HUES64 (cell line): ENCODE measurements around the gene NDUFA3. TPM values are rescaled to one million over a fixed set of nuclear protein-coding genes. Genes with fewer than 3 reads are reported as not detected.
A peak's percentile ranks its signal among the peaks of the same experiment; 100 is the strongest.

Source experiments
- H3K27ac ChIP-seq: 2 replicates; pipeline ENCODE4 v1.7.0; 2013; ENCODE audit warnings: low read depth, low read length, inconsistent platforms
- H3K27me3 ChIP-seq: 2 replicates; pipeline ENCODE4 v1.6.1; 2013; ENCODE audit warnings: mild to moderate bottlenecking, low read length; ENCODE audit not compliant: insufficient read depth
- H3K36me3 ChIP-seq: 2 replicates; pipeline ENCODE4 v1.6.1; 2013; ENCODE audit warnings: mild to moderate bottlenecking, low read length; ENCODE audit not compliant: insufficient read depth
- H3K4me1 ChIP-seq: 2 replicates; pipeline ENCODE4 v1.6.1; 2013; ENCODE audit warnings: mild to moderate bottlenecking, low read length, moderate library complexity; ENCODE audit not compliant: insufficient read depth
- H3K4me3 ChIP-seq: 2 replicates; pipeline ENCODE4 v1.5.1; 2013; ENCODE audit warnings: mild to moderate bottlenecking, low read length, moderate library complexity
- H3K9ac ChIP-seq: 2 replicates; pipeline ENCODE4 v1.6.1; 2013; ENCODE audit warnings: mild to moderate bottlenecking, low read depth, low read length
- H3K9me3 ChIP-seq: 2 replicates; pipeline ENCODE4 v1.6.1; 2013; ENCODE audit warnings: low read depth, low read length; ENCODE audit not compliant: insufficient read depth
- WGBS: fragments of 150-250, 120-280 bp; methylation state at CpG from one replicate; pipeline ENCODE4 v1.1.7; 2013; ENCODE audit warnings: missing lambda C conversion rate; 5-methylcytosine and 5-hydroxymethylcytosine counted together
- polyA plus RNA-seq, 2 experiments: library from polyadenylated mRNA; stranded (reverse); fragments of 50-300 nt; gene quantifications; one replicate each; pipeline ENCODE4 v1.2.3, GENCODE V29; 2013

The NDUFA3 gene
- polyA plus RNA-seq (2013, experiment 1 of 2): 149 TPM
- polyA plus RNA-seq (2013, experiment 2 of 2): 176 TPM

DNA sequence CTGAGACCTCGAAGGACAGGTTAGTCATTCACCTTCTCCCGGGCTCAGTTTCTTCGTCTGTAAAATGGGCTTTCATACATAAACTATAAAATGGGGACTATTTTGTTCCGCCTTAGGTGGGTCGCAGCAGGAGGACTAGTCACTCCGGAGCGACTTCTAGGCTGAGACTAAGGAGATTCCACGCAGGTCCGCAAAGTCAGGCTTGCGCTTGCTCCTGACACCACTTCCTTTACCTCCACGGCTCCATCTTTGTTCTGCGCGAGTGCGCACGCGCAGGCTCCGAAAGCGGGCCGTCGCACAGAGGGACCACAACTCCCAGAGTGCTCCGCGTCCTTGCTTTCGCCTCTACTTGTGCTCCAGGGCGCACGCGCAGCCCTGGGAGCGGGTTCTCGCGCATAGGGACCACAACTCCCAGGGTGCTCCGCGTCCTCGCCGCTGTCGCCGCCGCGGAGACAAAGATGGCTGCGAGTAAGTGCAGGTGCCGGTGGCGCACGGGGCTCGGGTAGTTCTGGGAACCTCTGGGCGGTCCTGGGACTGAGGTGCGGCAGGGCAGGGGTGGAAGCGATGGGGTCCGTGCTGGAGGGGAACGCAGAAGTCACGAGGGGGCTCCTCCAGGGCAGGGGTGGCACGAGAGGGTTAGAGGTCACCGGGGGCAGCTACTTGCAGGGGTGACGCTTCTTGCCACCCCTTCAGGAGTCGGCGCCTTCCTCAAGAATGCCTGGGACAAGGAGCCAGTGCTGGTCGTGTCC, at the start of gene NDUFA3:
Gene NDUFA3 (plus strand): TSS at position 435 of the 749 bp plus-strand sequence. CDS start 24 bp downstream, at position 459.
- 6% methylated on average over 54 of the region's 54 CpGs for WGBS
- peak within 1 kb of the TSS; percentile 81 for H3K9ac ChIP-seq
- H3K4me3 ChIP-seq: peak within 1 kb of the TSS; percentile 90
- peak within 1 kb of the TSS; percentile 49 for H3K27ac ChIP-seq
- no peaks in the 10 kb centered on the region for H3K9me3 ChIP-seq
- no peaks in the 10 kb centered on the region for H3K27me3 ChIP-seq
- H3K36me3 ChIP-seq: peaks cover 30% of the 10 kb centered on the region
- H3K4me1 ChIP-seq: no peaks in the 10 kb centered on the region

GRCh38 chr19:54062643-54063042, 40.0 kb upstream of the NDUFA3 start:
- WGBS: 91% methylated on average over 9 of the region's 9 CpGs

DNA sequence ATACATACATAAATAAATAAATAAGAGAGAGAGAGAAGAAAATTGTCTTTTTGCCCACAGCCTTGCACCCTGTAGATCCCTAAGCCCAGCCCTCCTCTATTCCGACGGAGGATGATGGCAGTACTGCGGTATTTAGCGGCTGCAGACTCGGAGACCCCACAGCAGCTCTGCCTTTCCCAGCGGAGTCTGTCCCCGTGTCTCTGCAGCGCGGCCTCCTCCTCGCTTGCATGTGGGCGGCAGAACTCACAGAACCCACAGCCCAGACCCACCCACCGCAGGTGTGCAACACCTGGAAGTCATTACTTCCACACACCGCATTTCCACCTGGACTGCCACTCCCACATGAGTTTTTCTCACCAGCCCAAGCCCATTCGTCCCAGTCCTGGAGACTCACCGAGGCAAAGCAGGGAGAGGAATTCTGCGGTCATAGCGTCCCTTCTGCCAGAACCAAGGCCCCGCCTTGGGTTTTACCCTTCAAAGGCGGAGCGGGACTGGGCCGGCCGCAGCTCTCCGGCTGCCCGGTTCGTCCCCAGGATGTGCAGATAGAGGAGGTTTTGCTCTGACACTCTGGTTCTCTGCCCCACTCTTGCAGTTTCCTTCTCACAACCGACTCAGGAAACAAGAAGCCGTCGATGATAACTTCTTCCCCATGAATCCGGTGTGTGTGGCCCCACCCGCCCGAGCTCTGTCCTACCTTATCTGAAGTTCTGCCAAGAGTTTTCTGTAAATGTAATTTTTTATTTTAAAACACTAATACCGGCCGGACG, 39.1 kb upstream of the NDUFA3 start, which contains the start of gene VSTM1:
Gene VSTM1 (minus strand): TSS at position 548 of the 767 bp plus-strand sequence. CDS start 120 bp downstream, at position 428.
- H3K9ac ChIP-seq: no peak within 1 kb of the TSS
- 92% methylated on average over 34 of the region's 34 CpGs for WGBS
- H3K4me3 ChIP-seq: no peak within 1 kb of the TSS
- no peaks in the 10 kb centered on the region for H3K4me1 ChIP-seq
- H3K36me3 ChIP-seq: no peaks in the 10 kb centered on the region
- no peak within 1 kb of the TSS for H3K27ac ChIP-seq
- no peaks in the 10 kb centered on the region for H3K27me3 ChIP-seq
- H3K9me3 ChIP-seq: no peaks in the 10 kb centered on the region

More at GRCh38 chr19:54062643-54063042, 40.0 kb upstream of the NDUFA3 start:
- no peak overlapping the region for H3K27ac ChIP-seq
- H3K36me3 ChIP-seq: no peaks in the 10 kb centered on the region
- no peak overlapping the region for H3K4me3 ChIP-seq
- H3K27me3 ChIP-seq: no peaks in the 10 kb centered on the region
- no peaks in the 10 kb centered on the region for H3K4me1 ChIP-seq
- no peak overlapping the region for H3K9ac ChIP-seq
- no peaks in the 10 kb centered on the region for H3K9me3 ChIP-seq

DNA sequence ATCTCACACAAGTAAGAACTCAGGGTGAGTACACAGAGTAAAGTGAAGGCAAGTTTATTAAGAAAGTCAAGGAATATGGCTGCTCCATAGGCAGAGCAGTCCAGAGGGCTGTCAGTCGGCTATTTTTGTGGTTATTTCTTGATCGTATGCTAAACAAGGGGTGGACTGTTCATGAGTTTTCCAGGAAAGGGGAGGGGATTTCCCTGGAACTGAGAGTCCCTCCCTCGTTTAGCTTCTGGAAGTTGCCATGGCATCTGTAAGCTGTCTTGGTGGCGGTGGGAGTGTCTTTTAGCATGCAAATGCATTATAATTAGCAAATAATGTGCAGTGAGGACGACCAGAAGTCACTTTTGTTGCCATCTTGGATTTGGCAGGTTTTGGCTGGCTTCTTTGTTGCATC, 33.2 kb upstream of the NDUFA3 start:
- H3K9ac ChIP-seq: no peak overlapping the region
- 90% methylated on average over 5 of the region's 5 CpGs for WGBS
- H3K9me3 ChIP-seq: no peaks in the 10 kb centered on the region
- H3K4me3 ChIP-seq: no peak overlapping the region
- H3K27me3 ChIP-seq: no peaks in the 10 kb centered on the region
- no peak overlapping the region for H3K27ac ChIP-seq
- no peaks in the 10 kb centered on the region for H3K4me1 ChIP-seq
- no peaks in the 10 kb centered on the region for H3K36me3 ChIP-seq

- no peak overlapping the region for H3K9ac ChIP-seq
- H3K4me3 ChIP-seq: no peak overlapping the region
- no peaks in the 10 kb centered on the region for H3K4me1 ChIP-seq
- H3K36me3 ChIP-seq: no peaks in the 10 kb centered on the region
- 97% methylated on average over 10 of the region's 10 CpGs for WGBS
- H3K27ac ChIP-seq: no peak overlapping the region
- H3K27me3 ChIP-seq: no peaks in the 10 kb centered on the region
- no peaks in the 10 kb centered on the region for H3K9me3 ChIP-seq
Observed at GRCh38 chr19:54073829-54074228, 28.8 kb upstream of the NDUFA3 start.

- no peaks in the 10 kb centered on the region for H3K36me3 ChIP-seq
- no peak overlapping the region for H3K9ac ChIP-seq
- no peaks in the 10 kb centered on the region for H3K4me1 ChIP-seq
- no peaks in the 10 kb centered on the region for H3K27me3 ChIP-seq
- WGBS: 97% methylated on average over 9 of the region's 9 CpGs
- no peak overlapping the region for H3K4me3 ChIP-seq
- no peaks in the 10 kb centered on the region for H3K9me3 ChIP-seq
- no peak overlapping the region for H3K27ac ChIP-seq
Observed at GRCh38 chr19:54074851-54075250, 27.8 kb upstream of the NDUFA3 start.

DNA sequence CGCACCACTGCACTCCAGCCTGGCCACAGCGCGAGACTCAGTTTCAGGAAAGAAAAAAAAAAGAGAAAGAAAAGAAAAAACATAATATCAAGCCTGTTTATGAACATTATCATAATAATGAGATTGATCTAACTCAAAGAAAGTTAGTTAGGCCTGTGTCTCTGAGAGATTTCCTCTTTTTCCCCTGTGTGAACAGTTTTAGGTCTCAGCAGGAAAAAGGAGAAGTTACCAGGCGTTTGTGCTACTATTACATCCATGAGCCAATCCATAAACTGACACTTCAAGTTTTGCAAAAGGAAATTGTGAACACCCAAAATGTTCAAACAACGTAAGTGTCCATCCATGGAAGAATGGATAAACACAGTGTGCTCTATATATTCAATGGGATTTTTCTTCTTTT, 25.3 kb upstream of the NDUFA3 start:
- Histone ChIP-seq H3K36me3 (no peaks in the 10 kb centered on the region), H3K4me1 (no peaks in the 10 kb centered on the region), H3K9ac (no peak overlapping the region), H3K9me3 (peaks cover 6% of the 10 kb centered on the region; the same call in 1 of the 2 replicates), H3K4me3 (no peak overlapping the region), H3K27me3 (no peaks in the 10 kb centered on the region), H3K27ac (no peak overlapping the region)
- 94% methylated on average over 5 of the region's 5 CpGs for WGBS

DNA sequence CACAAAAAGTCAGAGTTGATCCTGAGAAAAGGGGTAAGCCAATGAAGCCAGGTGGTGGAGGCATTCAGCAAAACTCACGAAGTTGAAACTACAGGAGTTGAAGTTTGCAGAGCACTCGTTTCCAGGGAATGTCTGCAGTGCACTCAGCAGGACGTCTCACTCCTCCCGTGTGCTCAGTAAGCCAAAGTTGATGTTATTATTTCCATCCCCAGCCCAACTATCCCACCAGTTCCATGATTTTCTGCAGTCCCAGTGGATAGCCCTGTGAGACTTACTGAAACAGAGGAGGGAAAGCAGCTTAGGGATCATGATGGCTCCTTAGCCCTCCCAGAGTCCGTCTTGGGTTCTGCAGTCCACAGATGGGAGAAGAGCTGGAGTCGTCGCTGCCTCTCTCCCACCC, 21.6 kb upstream of the NDUFA3 start, which contains the start of gene TARM1:
Gene TARM1 (minus strand): TSS at position 334 of the 400 bp plus-strand sequence. CDS start 25 bp downstream, at position 309.
- H3K27ac ChIP-seq: no peak within 1 kb of the TSS
- no peak within 1 kb of the TSS for H3K9ac ChIP-seq
- no peaks in the 10 kb centered on the region for H3K4me1 ChIP-seq
- no peaks in the 10 kb centered on the region for H3K36me3 ChIP-seq
- 90% methylated on average over 7 of the region's 7 CpGs for WGBS
- no peak within 1 kb of the TSS for H3K4me3 ChIP-seq
- H3K9me3 ChIP-seq: peaks cover 17% of the 10 kb centered on the region; the same call in 1 of the 2 replicates
- H3K27me3 ChIP-seq: no peaks in the 10 kb centered on the region

DNA sequence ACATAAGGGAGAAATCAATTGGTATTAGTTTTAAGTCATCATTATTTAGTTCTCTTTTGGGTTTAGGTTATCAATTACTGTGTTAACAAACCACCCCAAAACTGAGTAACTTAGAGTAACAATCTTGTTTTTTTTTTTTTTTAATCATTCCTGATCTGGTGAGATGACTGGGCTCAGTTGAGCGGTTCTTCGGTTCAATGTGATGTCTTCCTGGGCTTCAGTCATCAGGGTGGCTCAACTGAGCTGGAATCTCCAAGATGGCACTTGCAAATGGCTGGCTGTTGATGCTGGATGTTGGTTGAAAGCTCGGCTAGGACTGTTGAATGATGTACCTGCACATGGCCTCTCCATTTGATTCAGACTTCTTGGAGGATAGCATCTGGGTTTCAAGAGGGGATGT, 18.2 kb upstream of the NDUFA3 start:
- Histone ChIP-seq H3K27me3 (no peaks in the 10 kb centered on the region), H3K4me1 (peaks cover 2% of the 10 kb centered on the region; the same call in 1 of the 2 replicates)

GRCh38 chr19:54094426-54095000, 8.1 kb upstream of the NDUFA3 start:
- peaks cover 30% of the 10 kb centered on the region for H3K27me3 ChIP-seq
- WGBS: 92% methylated on average over 17 of the region's 17 CpGs
- H3K9ac ChIP-seq: no peak overlapping the region
- H3K27ac ChIP-seq: no peak overlapping the region
- H3K36me3 ChIP-seq: no peaks in the 10 kb centered on the region
- H3K9me3 ChIP-seq: no peaks in the 10 kb centered on the region
- H3K4me1 ChIP-seq: peaks cover 6% of the 10 kb centered on the region; the same call in 1 of the 2 replicates
- H3K4me3 ChIP-seq: no peak overlapping the region

More for the DNA sequence above, 18.2 kb upstream of the NDUFA3 start:
- Histone ChIP-seq H3K9me3 (peaks cover 17% of the 10 kb centered on the region; the same call in 1 of the 2 replicates), H3K36me3 (no peaks in the 10 kb centered on the region), H3K27ac (no peak overlapping the region), H3K9ac (no peak overlapping the region), H3K4me3 (no peak overlapping the region)
- 95% methylated on average over 3 of the region's 3 CpGs for WGBS
